PC-3 (cell line): Measurements from ENCODE around the gene SCN5A. TPM values are rescaled to one million over a fixed set of nuclear protein-coding genes. Genes with fewer than 3 reads are reported as not detected.

Experiments used
- ATAC-seq: fragments of 200-7000 bp; cut with Tn5 transposase; 2 replicates; pipeline ENCODE4 v1.9.1; 2020; ENCODE audit warnings: mild to moderate bottlenecking, moderate library complexity
- BruUV-seq: library from RNA; stranded (reverse); fragments of 400-500 nt; replicated peaks from 2 replicates; lab custom pipeline; 2021; lab: Mats Ljungman, UMichigan
- CTCF ChIA-PET: fragments of 300-600 bp; sonication (Branson Sonifier 250); formaldehyde crosslinking; loops from one replicate; lab custom pipeline; 2022; ENCODE audit warnings: antibody characterized with exemption; lab: Charles Lee
- POLR2A ChIA-PET: fragments of 300-600 bp; sonication (Branson Sonifier 250); formaldehyde crosslinking; loops from one replicate; lab custom pipeline; 2022; ENCODE audit warnings: antibody characterized with exemption; ENCODE audit not compliant: unreplicated experiment; lab: Charles Lee
- DNase-seq: peaks from one replicate; pipeline ENCODE4 v3.0.0-alpha.2; 2015
- H2AFZ ChIP-seq: fragments of 300-600 bp; sonication (generic); 2 replicates; pipeline ENCODE4 v1.6.0; 2016; ENCODE audit warnings: antibody characterized with exemption, low read length
- H3F3A ChIP-seq: fragments of 300-600 bp; sonication (generic); one replicate; pipeline ENCODE4 v1.6.0; 2017; ENCODE audit warnings: antibody characterized with exemption, low read length, control low read depth, mild to moderate bottlenecking; ENCODE audit not compliant: unreplicated experiment
- H3K27ac ChIP-seq: fragments of 300-600 bp; sonication (generic); 2 replicates; pipeline ENCODE4 v1.5.1; 2016; ENCODE audit warnings: mild to moderate bottlenecking, low read length
- H3K27me3 ChIP-seq: fragments of 300-600 bp; sonication (generic); 2 replicates; pipeline ENCODE4 v1.6.1; 2016; ENCODE audit warnings: low read length, mixed read lengths
- H3K36me3 ChIP-seq: fragments of 300-600 bp; sonication (generic); 2 replicates; pipeline ENCODE4 v1.6.1; 2016; ENCODE audit warnings: low read depth, mixed run types, low read length, mixed read lengths
- H3K4me1 ChIP-seq: fragments of 300-600 bp; sonication (generic); 2 replicates; pipeline ENCODE4 v1.5.1; 2016; ENCODE audit warnings: low read length; ENCODE audit not compliant: insufficient read depth
- H3K4me2 ChIP-seq: fragments of 300-600 bp; sonication (generic); 2 replicates; pipeline ENCODE4 v1.6.0; 2016; ENCODE audit warnings: low read length
- H3K4me3 ChIP-seq: fragments of 300-600 bp; sonication (generic); 2 replicates; pipeline ENCODE4 v1.5.1; 2016; ENCODE audit warnings: mild to moderate bottlenecking, low read length, mixed read lengths
- H3K79me2 ChIP-seq: fragments of 300-600 bp; sonication (generic); 2 replicates; pipeline ENCODE4 v1.6.1; 2017; ENCODE audit warnings: low read length, mixed read lengths
- H3K9ac ChIP-seq: fragments of 300-600 bp; sonication (generic); 2 replicates; pipeline ENCODE4 v1.6.0; 2016; ENCODE audit warnings: mild to moderate bottlenecking, low read length
- H3K9me2 ChIP-seq: fragments of 300-600 bp; sonication (generic); replicated peaks from 2 replicates; pipeline ENCODE4 v1.6.1; 2016; ENCODE audit warnings: mixed run types, low read length, mixed read lengths
- H3K9me3 ChIP-seq: fragments of 300-600 bp; sonication (generic); 2 replicates; pipeline ENCODE4 v1.6.1; 2016; ENCODE audit warnings: low read length, mixed read lengths
- H4K20me1 ChIP-seq: fragments of 300-600 bp; sonication (generic); 2 replicates; pipeline ENCODE4 v1.6.1; 2016; ENCODE audit warnings: low read length, mixed read lengths
- EZH2 ChIP-seq: fragments of 300-600 bp; sonication (generic); IDR thresholded peaks from one replicate; pipeline ENCODE4 v1.6.1; 2017; ENCODE audit warnings: antibody characterized with exemption, mild to moderate bottlenecking, low read length; ENCODE audit not compliant: unreplicated experiment
- EZH2phosphoT487 ChIP-seq: fragments of 300-600 bp; sonication (generic); IDR thresholded peaks from 2 replicates; pipeline ENCODE4 v1.6.1; 2018; ENCODE audit warnings: mild to moderate bottlenecking, antibody characterized with exemption, low read length, borderline replicate concordance
- intact Hi-C: fragments of 100-400 bp; cut with micrococcal nuclease; formaldehyde crosslinking; loops from 2 replicates; pipeline ENCODE4 v1.9.0; 2023
- total RNA-seq: library from RNA; depleted of rRNA; stranded (reverse); fragments of >200 nt; gene quantifications from 2 replicates; pipeline ENCODE4 v1.2.3, GENCODE V29; 2014
- TF ChIP-seq, protein P1 (sequence below): fragments of 300-600 bp; sonication (generic); conservative IDR thresholded peaks from 2 replicates; pipeline ENCODE4 v1.5.1; 2017; ENCODE audit warnings: antibody characterized with exemption, low read depth, mild to moderate bottlenecking, low read length

The SCN5A gene
- total RNA-seq, 1 experiment from 2014 or later: not detected

DNA sequence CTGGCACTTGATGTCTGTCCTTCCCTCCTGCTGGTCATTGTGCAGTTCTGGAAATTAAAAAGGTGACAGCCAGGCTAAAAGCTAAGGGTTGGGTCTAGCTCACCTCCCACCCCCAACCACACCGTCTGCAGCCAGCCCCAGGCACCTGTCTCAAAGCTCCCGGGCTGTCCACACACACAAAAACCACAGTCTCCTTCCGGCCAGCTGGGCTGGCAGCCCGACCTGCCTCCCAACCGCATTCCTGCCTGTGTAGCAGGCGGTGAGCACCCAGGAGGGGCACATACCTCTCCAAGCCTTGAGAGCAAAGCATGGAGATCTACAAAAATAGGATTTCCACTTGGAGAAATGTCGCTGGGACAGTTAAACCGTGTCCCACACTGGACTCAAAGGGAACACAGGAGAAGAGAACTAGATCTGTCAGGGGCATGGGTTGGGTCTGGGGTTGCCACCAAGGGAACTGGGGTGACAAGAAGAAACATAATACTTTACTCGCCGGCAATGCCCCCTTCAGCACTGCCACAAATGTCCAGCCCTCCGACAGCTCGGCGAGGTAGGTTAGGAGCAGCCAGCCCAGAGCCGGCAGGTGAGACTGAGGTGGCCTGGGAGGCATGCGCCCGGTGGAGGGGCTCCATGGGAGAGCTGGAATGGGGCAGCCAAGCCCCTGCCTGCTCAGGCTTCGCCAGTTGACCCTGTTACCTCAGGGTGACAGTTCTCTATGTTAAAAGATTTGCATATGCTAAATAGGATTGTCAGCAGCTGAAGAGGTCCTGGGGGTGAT lies 101.1 kb downstream of the SCN5A start:
- H3K9ac ChIP-seq: no peak overlapping the region
- no peak overlapping the region for H3K4me3 ChIP-seq
- BruUV-seq: no TSS peak
- TF ChIP-seq EZH2phosphoT487 (no peak), EZH2 (no peak)
- TF ChIP-seq, protein P1, sequence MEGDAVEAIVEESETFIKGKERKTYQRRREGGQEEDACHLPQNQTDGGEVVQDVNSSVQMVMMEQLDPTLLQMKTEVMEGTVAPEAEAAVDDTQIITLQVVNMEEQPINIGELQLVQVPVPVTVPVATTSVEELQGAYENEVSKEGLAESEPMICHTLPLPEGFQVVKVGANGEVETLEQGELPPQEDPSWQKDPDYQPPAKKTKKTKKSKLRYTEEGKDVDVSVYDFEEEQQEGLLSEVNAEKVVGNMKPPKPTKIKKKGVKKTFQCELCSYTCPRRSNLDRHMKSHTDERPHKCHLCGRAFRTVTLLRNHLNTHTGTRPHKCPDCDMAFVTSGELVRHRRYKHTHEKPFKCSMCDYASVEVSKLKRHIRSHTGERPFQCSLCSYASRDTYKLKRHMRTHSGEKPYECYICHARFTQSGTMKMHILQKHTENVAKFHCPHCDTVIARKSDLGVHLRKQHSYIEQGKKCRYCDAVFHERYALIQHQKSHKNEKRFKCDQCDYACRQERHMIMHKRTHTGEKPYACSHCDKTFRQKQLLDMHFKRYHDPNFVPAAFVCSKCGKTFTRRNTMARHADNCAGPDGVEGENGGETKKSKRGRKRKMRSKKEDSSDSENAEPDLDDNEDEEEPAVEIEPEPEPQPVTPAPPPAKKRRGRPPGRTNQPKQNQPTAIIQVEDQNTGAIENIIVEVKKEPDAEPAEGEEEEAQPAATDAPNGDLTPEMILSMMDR: no peak
- intact Hi-C loops: no loop called here
- CTCF ChIA-PET: no interaction called here
- H4K20me1 ChIP-seq: no peaks in the 10 kb centered on the region
- no peaks in the 10 kb centered on the region for H3F3A ChIP-seq
- H3K4me2 ChIP-seq: no peak overlapping the region
- H3K4me1 ChIP-seq: no peaks in the 10 kb centered on the region
- no peak overlapping the region for H2AFZ ChIP-seq
- peaks cover 14% of the 10 kb centered on the region; the same call in 1 of the 2 replicates for H3K27me3 ChIP-seq
- H3K36me3 ChIP-seq: no peaks in the 10 kb centered on the region
- no peaks in the 10 kb centered on the region for H3K79me2 ChIP-seq
- no peaks in the 10 kb centered on the region for H3K9me3 ChIP-seq
- H3K9me2 ChIP-seq: no peaks in the 10 kb centered on the region
- ATAC-seq (peak; percentile 77), DNase-seq (peak; percentile 69)
- no peak overlapping the region for H3K27ac ChIP-seq
- POLR2A ChIA-PET: no interaction called here

GRCh38 chr3:38545983-38546382 lies 103.5 kb downstream of the SCN5A start:
- Histone ChIP-seq H2AFZ (no peak overlapping the region), H3F3A (no peaks in the 10 kb centered on the region), H3K36me3 (no peaks in the 10 kb centered on the region), H4K20me1 (no peaks in the 10 kb centered on the region), H3K27me3 (no peaks in the 10 kb centered on the region), H3K9me3 (no peaks in the 10 kb centered on the region), H3K4me1 (no peaks in the 10 kb centered on the region), H3K79me2 (no peaks in the 10 kb centered on the region), H3K9me2 (no peaks in the 10 kb centered on the region), H3K4me3 (no peak overlapping the region), H3K4me2 (no peak overlapping the region), H3K27ac (no peak overlapping the region), H3K9ac (no peak overlapping the region)
- no TSS peak for BruUV-seq
- TF ChIP-seq EZH2: no peak
- TF ChIP-seq EZH2phosphoT487: no peak
- TF ChIP-seq, protein P1: no peak
- intact Hi-C loops: no loop called here
- POLR2A ChIA-PET: no interaction called here
- CTCF ChIA-PET: no interaction called here
- no peak for ATAC-seq
- no peak for DNase-seq

- Histone ChIP-seq H3K4me3 (no peak overlapping the region), H2AFZ (no peak overlapping the region), H4K20me1 (no peaks in the 10 kb centered on the region), H3K27ac (no peak overlapping the region), H3K4me1 (no peaks in the 10 kb centered on the region), H3K9ac (no peak overlapping the region), H3K9me2 (no peaks in the 10 kb centered on the region), H3K27me3 (no peaks in the 10 kb centered on the region), H3F3A (no peaks in the 10 kb centered on the region), H3K4me2 (no peak overlapping the region), H3K79me2 (no peaks in the 10 kb centered on the region), H3K36me3 (no peaks in the 10 kb centered on the region), H3K9me3 (no peaks in the 10 kb centered on the region)
- intact Hi-C loops: no loop called here
- ChIA-PET POLR2A (no interaction called here), CTCF (no interaction called here)
- no peak for DNase-seq
- TF ChIP-seq EZH2phosphoT487 (no peak), EZH2 (no peak)
- TF ChIP-seq, protein P1: no peak
- no peak for ATAC-seq
- BruUV-seq: no TSS peak
These were observed 103.9 kb downstream of the SCN5A start for GRCh38 chr3:38545550-38545949.
